Small intestine (tissue), 7 donors: ENCODE measurements around the gene TMEM248. TPM values are rescaled to one million over a fixed set of nuclear protein-coding genes. Genes with fewer than 3 reads are reported as not detected.
"Not testable (repeated sequence)": the region's sequence is repeated elsewhere in the genome, so short reads cannot be mapped to it uniquely, and the experiment has no call there.

Experiments used
- DNase-seq, 2 donors: peaks; one replicate each; pipeline versions ENCODE4 v3.0.0 to v3.0.0-alpha.2; 2013
- FAIRE-seq: peaks from 2 replicates; lab custom pipeline; 2012; peaks lifted over from hg19 to GRCh38; lab: Jason Lieb, UNC
- H3K27ac ChIP-seq, 3 donors: one replicate each; pipeline ENCODE4 v1.5.1; 2013; ENCODE audit warnings: low read length in 2 of 3, mild to moderate bottlenecking in 2 of 3, control low read depth in 1 of 3, inconsistent platforms in 1 of 3, low read depth in 1 of 3, moderate library complexity in 1 of 3
- H3K27me3 ChIP-seq, 3 donors: one replicate each; pipeline ENCODE4 v1.6.1; 2013; ENCODE audit warnings: low read length in 3 of 3, inconsistent platforms in 1 of 3; ENCODE audit not compliant: control insufficient read depth in 3 of 3, insufficient read depth in 3 of 3
- H3K36me3 ChIP-seq, 3 donors: one replicate each; pipeline ENCODE4 v1.6.1; 2013; ENCODE audit warnings: low read length in 3 of 3, inconsistent platforms in 1 of 3, low read depth in 1 of 3, mild to moderate bottlenecking in 1 of 3, moderate library complexity in 1 of 3; ENCODE audit not compliant: control insufficient read depth in 3 of 3, insufficient read depth in 2 of 3
- H3K4me1 ChIP-seq, 3 donors: one replicate each; pipeline ENCODE4 v1.6.1; 2013; ENCODE audit warnings: low read length in 2 of 3, inconsistent platforms in 1 of 3, low read depth in 1 of 3, mild to moderate bottlenecking in 1 of 3, moderate library complexity in 1 of 3; ENCODE audit not compliant: control insufficient read depth in 3 of 3, insufficient read depth in 2 of 3
- H3K4me3 ChIP-seq, 3 donors: one replicate each; pipeline ENCODE4 v1.5.1; 2013; ENCODE audit warnings: low read length in 3 of 3, control low read depth in 1 of 3, inconsistent platforms in 1 of 3, low read depth in 1 of 3, mild to moderate bottlenecking in 1 of 3, moderate library complexity in 1 of 3
- H3K9me3 ChIP-seq, 2 donors: one replicate each; pipeline ENCODE4 v1.6.1; 2013; ENCODE audit warnings: low read depth in 1 of 2, low read length in 1 of 2; ENCODE audit not compliant: control insufficient read depth in 2 of 2, insufficient read depth in 1 of 2
- WGBS, 3 donors: extraction: QIAGEN DNeasy Blood & Tissue Kit; methylation state at CpG; one replicate each; pipeline ENCODE4 v1.1.7; 2013; 5-methylcytosine and 5-hydroxymethylcytosine counted together
- polyA plus RNA-seq, 4 donors: library from polyadenylated mRNA; stranded (reverse) in 3 of 4; unstranded in 1 of 4; fragments of 200-250 nt in 3 of 4; fragments of 120-200 nt in 1 of 4; gene quantifications; one replicate each; pipeline versions ENCODE4 v1.2.1 to v1.2.3, GENCODE V29; 2013
- donor health status: healthy with polysubstance abuse.
- donor health status: control.
- donor health status: control.
- donor health status: Bipolar disorder and iron deficiency.
- donor health status: healthy.

Gene TMEM248
- polyA plus RNA-seq, 4 donors: 16.3 to 61.9 (median 37.3) TPM

DNA sequence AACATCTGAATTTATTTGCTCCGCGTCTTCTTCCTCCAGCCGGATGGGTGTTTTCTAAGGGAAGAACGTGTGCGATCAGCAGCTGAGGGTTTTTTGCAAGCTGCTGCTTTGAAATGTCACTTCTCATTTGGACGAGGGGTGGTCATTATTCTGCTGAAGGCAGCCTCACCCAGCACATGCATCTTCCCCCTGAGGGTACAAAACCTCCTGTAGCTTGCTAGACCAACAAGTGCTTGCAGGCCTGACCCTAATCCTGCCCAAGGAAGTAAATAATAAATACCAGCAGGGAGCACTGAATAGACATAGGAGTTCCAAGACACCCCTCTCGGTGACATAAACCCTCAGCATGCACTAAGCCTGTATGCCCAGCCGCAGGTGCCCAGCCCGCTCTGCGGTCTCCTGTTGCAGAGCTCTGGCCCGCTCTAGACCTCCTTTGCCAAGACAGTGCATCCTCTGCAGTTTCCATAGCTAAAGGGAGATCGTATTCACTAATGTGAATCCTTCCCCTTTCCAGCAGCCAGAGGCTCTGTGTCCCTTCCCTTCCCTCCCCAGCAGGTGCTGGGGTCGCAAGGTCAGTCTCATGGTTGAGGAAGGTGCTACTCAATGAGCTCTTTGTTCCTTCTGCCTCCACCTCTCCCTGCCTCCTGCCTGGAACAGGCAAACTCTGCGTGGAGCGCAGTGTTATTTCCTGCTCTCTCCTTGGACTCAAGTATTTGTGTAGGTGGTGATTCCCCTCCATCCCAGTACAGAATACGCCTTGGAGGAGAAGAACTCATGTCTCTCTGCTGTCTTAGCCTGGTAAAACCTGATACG is 37.7 kb downstream of the TMEM248 start:
- Histone ChIP-seq H3K9me3 (no peaks in the 10 kb centered on the region), H3K27ac (peak overlapping the region in 2 of 3 donors; percentile 60 to 74), H3K4me3 (no peak overlapping the region), H3K27me3 (no peaks in the 10 kb centered on the region), H3K36me3 (peaks cover 8 to 60% (median 12%) of the 10 kb centered on the region in 3 donors), H3K4me1 (peaks cover 0 to 6% (median 0%) of the 10 kb centered on the region in 3 donors)
- DNase-seq: peak; percentile 66 to 75
- 40 to 73% (median 59%) methylated on average over 17 of the region's 17 CpGs for WGBS, 3 donors
- no peak for FAIRE-seq

DNA sequence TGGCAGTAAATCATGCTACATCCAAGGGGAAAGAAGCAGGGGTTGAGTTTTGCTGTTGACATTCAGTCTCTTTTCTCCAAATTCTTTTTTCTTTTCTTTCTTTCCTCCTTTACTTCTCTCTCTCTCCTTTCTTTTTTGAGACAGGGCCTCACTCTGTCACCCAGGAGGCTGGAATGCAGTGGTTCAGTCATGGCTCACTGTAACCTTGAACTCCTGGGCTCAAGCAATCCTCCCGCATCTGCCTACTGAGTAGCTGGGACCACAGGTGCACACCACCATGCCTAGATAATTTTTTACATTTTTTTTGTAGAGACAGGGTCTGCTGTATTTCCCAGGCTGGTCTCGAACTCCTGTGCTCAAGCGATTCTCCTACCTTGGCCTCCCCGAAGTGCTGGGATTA is 39.2 kb downstream of the TMEM248 start:
- H3K4me3 ChIP-seq: no peak overlapping the region
- 94 to 98% (median 95%) methylated on average over 4 of the region's 4 CpGs for WGBS, 3 donors
- no peak for FAIRE-seq
- peaks cover 5 to 48% (median 7%) of the 10 kb centered on the region in 3 donors for H3K36me3 ChIP-seq
- no peaks in the 10 kb centered on the region for H3K9me3 ChIP-seq
- DNase-seq: no peak
- H3K27me3 ChIP-seq: no peaks in the 10 kb centered on the region
- no peak overlapping the region for H3K27ac ChIP-seq
- H3K4me1 ChIP-seq: peaks cover 0 to 6% (median 0%) of the 10 kb centered on the region in 3 donors

DNA sequence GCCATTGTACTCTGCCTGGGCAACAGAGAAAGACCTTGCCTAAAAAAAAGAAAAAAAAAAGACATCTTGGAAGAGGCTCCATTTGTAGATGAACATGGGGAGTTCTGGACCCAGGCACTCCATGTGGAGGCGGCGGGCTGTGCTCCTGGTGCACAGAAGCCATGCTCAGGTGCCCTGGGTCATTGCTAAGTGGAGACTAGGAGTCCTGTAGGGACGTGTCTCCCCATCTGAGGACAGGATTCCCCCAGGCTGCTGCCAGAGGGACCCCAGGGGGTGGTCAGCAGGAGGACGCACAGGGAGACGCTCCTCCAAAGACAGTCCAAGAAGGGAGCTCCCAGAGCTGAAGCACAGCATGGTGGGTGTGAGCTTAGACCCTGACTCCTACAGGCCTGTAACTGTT is 40.1 kb downstream of the TMEM248 start:
- WGBS, 3 donors: 97 to 99% (median 97%) methylated on average over 5 of the region's 5 CpGs
- peaks cover 2 to 42% (median 2%) of the 10 kb centered on the region in 3 donors for H3K36me3 ChIP-seq
- no peak overlapping the region for H3K27ac ChIP-seq
- DNase-seq (no peak), FAIRE-seq (no peak)
- H3K27me3 ChIP-seq: no peaks in the 10 kb centered on the region
- H3K4me3 ChIP-seq: no peak overlapping the region
- peaks cover 0 to 6% (median 0%) of the 10 kb centered on the region in 3 donors for H3K4me1 ChIP-seq
- H3K9me3 ChIP-seq: no peaks in the 10 kb centered on the region

DNA sequence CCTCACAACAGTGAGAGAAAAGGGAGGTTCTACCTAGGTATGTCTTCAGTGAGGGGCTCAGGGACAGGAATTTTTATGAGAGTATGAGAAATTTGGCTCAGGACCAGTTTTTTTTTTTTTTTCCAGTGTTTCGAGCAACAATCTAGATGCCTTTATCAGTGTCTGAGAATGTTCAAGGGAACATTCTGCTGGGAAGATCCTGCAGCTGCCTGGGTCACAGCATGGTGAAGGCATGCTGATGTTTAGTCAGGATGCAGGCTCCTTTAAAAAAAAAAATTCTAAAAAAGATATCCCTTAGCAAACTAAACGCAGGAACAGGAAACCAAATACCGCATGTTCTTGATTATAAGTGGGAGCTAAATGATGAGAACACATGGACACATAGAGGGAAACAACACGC is 43.4 kb downstream of the TMEM248 start:
- WGBS, 3 donors: 23 to 35% (median 32%) methylated on average over 4 of the region's 4 CpGs
- Histone ChIP-seq H3K9me3 (no peaks in the 10 kb centered on the region), H3K4me1 (no peaks in the 10 kb centered on the region), H3K27ac (no peak overlapping the region), H3K36me3 (peaks cover 0 to 18% (median 2%) of the 10 kb centered on the region in 3 donors), H3K4me3 (no peak overlapping the region), H3K27me3 (no peaks in the 10 kb centered on the region)
- FAIRE-seq: no peak
- DNase-seq: peak in 1 of 2 donors; percentile 18

DNA sequence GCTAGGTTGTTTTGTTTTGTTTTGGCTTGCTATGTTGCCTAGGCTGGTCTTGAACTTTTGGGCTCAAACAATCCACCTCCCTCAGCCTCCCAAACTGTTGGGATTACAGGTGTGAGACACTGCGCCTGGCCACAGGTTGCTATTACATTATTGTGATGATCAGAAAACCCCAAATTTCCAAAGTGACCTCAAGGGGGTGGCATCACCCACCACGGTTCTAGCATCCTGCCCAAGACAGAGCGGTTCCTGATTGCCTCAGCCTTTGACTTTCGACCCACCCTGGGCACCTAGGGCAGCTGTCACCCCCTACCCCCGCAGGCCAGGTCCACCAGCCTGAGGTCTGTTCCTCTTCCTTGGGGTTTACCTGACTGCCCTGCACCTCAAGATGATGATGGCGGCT is 46.0 kb downstream of the TMEM248 start:
- peaks cover 0 to 8% (median 0%) of the 10 kb centered on the region in 3 donors for H3K4me1 ChIP-seq
- DNase-seq: no peak
- H3K27me3 ChIP-seq: no peaks in the 10 kb centered on the region
- no peaks in the 10 kb centered on the region for H3K36me3 ChIP-seq
- no peak for FAIRE-seq
- WGBS, 3 donors: 82 to 86% (median 84%) methylated on average over 6 of the region's 6 CpGs
- H3K9me3 ChIP-seq: no peaks in the 10 kb centered on the region
- no peak overlapping the region for H3K4me3 ChIP-seq
- H3K27ac ChIP-seq: no peak overlapping the region

DNA sequence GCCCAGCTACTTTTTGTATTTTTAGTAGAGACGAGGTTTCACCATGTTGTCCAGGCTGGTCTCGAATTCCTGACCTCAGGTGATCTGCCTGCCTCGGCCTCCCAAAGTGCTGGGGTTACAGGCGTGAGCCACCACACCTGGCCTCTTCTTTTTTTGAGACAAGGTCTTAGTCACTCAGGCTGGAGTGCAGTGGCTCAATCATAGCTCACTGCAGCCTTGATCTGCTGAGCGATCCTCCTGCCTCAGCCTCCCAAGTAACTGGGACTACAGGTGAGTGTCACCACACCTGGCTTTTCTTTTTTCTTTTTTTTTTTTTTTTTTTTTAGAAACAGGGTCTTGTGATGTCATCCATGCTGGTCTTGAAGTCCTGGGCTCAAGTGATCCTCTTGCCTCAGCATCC is 48.0 kb downstream of the TMEM248 start:
- FAIRE-seq, H3K27ac ChIP-seq, H3K9me3 ChIP-seq, H3K4me3 ChIP-seq, DNase-seq, H3K36me3 ChIP-seq, H3K27me3 ChIP-seq: not testable (repeated sequence)
- H3K4me1 ChIP-seq: peaks cover 0 to 18% (median 0%) of the 10 kb centered on the region in 3 donors
- 93 to 97% (median 95%) methylated on average over 5 of the region's 5 CpGs for WGBS, 3 donors

DNA sequence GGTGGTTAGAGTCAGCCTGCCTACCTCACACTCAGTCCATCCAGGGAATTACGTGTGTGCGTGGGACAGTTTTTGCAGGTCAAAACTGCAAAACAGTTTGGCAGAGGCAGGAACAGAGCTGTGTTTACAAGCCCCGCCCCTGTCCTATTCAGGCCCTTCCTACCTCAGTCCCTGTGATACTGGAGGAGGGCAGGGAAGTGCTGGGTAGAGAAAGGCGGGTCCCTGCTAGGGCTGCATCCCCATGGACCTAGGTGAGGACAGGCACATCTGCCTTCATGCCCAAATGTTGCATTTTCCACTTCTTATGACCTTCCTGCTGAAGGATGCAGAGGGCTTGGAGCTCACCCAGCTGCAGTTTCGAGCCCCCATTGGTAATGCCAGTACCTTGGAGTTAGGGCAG is 49.3 kb downstream of the TMEM248 start:
- DNase-seq (peak in 1 of 2 donors; percentile 69), FAIRE-seq (no peak)
- Histone ChIP-seq H3K27ac (no peak overlapping the region), H3K9me3 (no peaks in the 10 kb centered on the region), H3K4me3 (no peak overlapping the region), H3K27me3 (no peaks in the 10 kb centered on the region), H3K36me3 (no peaks in the 10 kb centered on the region), H3K4me1 (peaks cover 0 to 18% (median 1%) of the 10 kb centered on the region in 3 donors)
- WGBS, 3 donors: 37 to 64% (median 43%) methylated on average over 5 of the region's 5 CpGs

DNA sequence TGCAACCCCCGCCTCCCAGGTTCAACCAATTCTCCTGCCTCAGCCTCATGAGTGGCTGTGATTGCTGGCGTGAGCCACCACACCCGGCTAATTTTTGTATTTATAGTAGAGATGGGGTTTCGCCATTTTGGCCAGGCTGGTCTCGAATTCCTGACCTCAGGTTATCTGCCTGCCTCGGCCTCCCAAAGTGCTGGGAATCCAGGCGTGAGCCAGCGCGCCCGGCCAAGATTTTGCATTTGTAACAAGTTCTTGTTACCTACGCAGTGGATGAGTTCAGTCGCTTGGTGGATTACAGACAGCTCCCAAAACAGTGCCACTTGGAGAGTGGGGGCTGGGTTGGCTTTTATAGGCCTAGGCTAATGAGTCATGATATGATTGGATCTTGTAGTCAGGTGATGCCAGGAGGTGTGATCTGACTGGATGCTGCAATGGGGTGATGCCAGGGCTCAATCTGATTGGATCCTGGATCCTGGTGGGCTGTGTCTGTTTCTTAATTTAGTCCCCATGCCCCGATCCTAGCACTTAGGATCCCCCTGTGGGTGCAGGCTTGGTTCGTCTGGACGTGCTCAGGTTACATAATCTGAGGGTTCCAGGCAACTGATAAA is 54.1 kb downstream of the TMEM248 start:
- Histone ChIP-seq H3K4me1 (peaks cover 0 to 17% (median 2%) of the 10 kb centered on the region in 3 donors), H3K36me3 (peaks cover 0 to 2% (median 0%) of the 10 kb centered on the region in 3 donors), H3K27me3 (no peaks in the 10 kb centered on the region), H3K4me3 (no peak overlapping the region), H3K9me3 (peaks cover 0 to 4% of the 10 kb centered on the region in 2 donors), H3K27ac (no peak overlapping the region)
- FAIRE-seq: no peak
- no peak for DNase-seq
- 86 to 93% (median 90%) methylated on average over 15 of the region's 15 CpGs for WGBS, 3 donors
